Astrocyte (in vitro differentiated cells and primary cell): ENCODE data around the gene KLHDC8A.

Experiments used
- CTCF ChIP-seq: IDR thresholded peaks from 2 replicates; pipeline ENCODE4 v1.5.1; 2011; ENCODE audit warnings: low read depth, mild to moderate bottlenecking, inconsistent platforms, low read length, moderate library complexity; ENCODE audit not compliant: insufficient read depth
- EZH2 ChIP-seq: IDR thresholded peaks from 2 replicates; pipeline ENCODE4 v1.6.1; 2012; ENCODE audit warnings: mild to moderate bottlenecking, low read length, inconsistent platforms; ENCODE audit not compliant: insufficient read depth

DNA sequence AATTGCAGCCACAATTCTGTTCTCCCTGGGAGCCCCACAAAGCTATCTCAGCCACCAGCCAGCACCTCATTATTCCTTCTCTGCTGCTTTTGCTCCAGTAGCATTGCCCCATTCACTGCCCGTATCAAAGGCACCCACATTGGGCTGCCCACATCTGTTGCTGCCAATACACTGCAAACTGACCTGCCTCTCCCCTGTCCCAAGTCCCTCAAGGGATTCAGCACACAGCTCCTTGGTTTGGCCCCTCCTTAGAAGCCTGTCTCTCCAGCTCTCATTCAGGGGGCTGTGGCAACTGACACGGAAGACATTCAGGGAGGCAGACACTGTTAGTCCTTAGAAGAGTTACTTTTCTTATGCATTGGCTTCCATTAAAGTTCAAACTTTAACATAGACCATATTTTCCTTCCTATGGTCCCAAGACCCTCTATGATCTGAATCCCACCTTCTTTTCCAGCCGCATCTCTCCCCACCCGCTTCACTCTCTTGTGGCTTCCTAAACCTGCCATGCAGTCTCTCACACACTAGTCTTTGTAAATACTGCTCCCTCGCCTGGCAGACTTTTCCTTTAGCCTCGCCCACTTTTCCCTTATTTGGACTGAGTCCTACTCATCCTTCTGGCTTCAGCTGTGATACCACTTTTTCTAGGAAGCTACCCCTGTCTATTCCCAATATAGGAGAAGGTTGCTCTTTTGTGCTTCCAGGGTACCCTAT is 19.3 kb upstream of the KLHDC8A start:
- TF ChIP-seq EZH2 (no peak), CTCF (no peak)
